WTC11 (cell line): ENCODE results near the gene ZAR1. TPM values are rescaled to one million over a fixed set of nuclear protein-coding genes. Genes with fewer than 3 reads are reported as not detected.

Source experiments
- ATAC-seq: fragments of 200-7000 bp; cut with Tn5 transposase; 2 replicates; pipeline ENCODE4 v1.10.0; 2021; ENCODE audit warnings: mild to moderate bottlenecking, moderate library complexity
- CTCF ChIA-PET: fragments of 300-600 bp; sonication (Branson Sonifier 250); formaldehyde crosslinking; loops from one replicate; lab custom pipeline; 2021; ENCODE audit warnings: antibody characterized with exemption; lab: Charles Lee
- POLR2A ChIA-PET: fragments of 350-600 bp; sonication (Branson Sonifier 250); formaldehyde crosslinking; loops from one replicate; lab custom pipeline; 2021; ENCODE audit warnings: antibody characterized with exemption; lab: Charles Lee
- DNase-seq: peaks from one replicate; pipeline ENCODE4 v3.0.0; 2021; ENCODE audit warnings: low spot score
- H3K27ac Mint-ChIP-seq: 2 replicates; pipeline ENCODE4 v1.8.0; 2021; ENCODE audit warnings: mixed read lengths
- H3K27me3 Mint-ChIP-seq: 2 replicates; pipeline ENCODE4 v1.8.0; 2021; ENCODE audit warnings: low read depth, mild to moderate bottlenecking, moderate library complexity, mixed read lengths
- H3K36me3 Mint-ChIP-seq: 2 replicates; pipeline ENCODE4 v1.8.0; 2021; ENCODE audit warnings: mixed read lengths
- H3K4me1 Mint-ChIP-seq: 2 replicates; pipeline ENCODE4 v1.8.0; 2022; ENCODE audit warnings: mixed read lengths
- H3K4me3 Mint-ChIP-seq: 2 replicates; pipeline ENCODE4 v1.8.0; 2021; ENCODE audit warnings: mild to moderate bottlenecking, moderate library complexity, mixed read lengths
- H3K9me3 Mint-ChIP-seq: 2 replicates; pipeline ENCODE4 v1.8.0; 2021; ENCODE audit warnings: mixed read lengths
- AFF4 ChIP-seq: sonication (generic); formaldehyde crosslinking; IDR thresholded peaks from 2 replicates; pipeline ENCODE4 v1.8.1; 2023; ENCODE audit warnings: mild to moderate bottlenecking, missing genetic modification reagents, borderline replicate concordance
- ELF4 ChIP-seq: sonication (generic); formaldehyde crosslinking; IDR thresholded peaks from 2 replicates; pipeline ENCODE4 v1.8.1; 2022; ENCODE audit warnings: low read depth, mild to moderate bottlenecking, moderate library complexity, missing genetic modification reagents
- ESRRA ChIP-seq: sonication (generic); formaldehyde crosslinking; IDR thresholded peaks from 2 replicates; pipeline ENCODE4 v1.8.1; 2022; ENCODE audit warnings: mild to moderate bottlenecking, missing genetic modification reagents, borderline replicate concordance
- FOXJ3 ChIP-seq: sonication (generic); formaldehyde crosslinking; IDR thresholded peaks from 2 replicates; pipeline ENCODE4 v1.9.0; 2021; ENCODE audit warnings: missing genetic modification reagents, mild to moderate bottlenecking, borderline replicate concordance
- GRHL2 ChIP-seq: fragments of 250-450 bp; sonication (Bioruptor Pico); IDR thresholded peaks from 2 replicates; pipeline ENCODE4 v1.8.0; 2022; ENCODE audit warnings: mild to moderate bottlenecking, moderate library complexity; ENCODE audit not compliant: insufficient replicate concordance, severe bottlenecking
- HMGA2 ChIP-seq: fragments of 250-450 bp; sonication (Bioruptor Pico); IDR thresholded peaks from 2 replicates; pipeline ENCODE4 v1.4.0; 2021; ENCODE audit warnings: mild to moderate bottlenecking, moderate library complexity
- IRF2 ChIP-seq: sonication (generic); formaldehyde crosslinking; IDR thresholded peaks from 2 replicates; pipeline ENCODE4 v1.8.0; 2022; ENCODE audit warnings: low read depth, missing genetic modification reagents, borderline replicate concordance
- MLX ChIP-seq: sonication (generic); formaldehyde crosslinking; IDR thresholded peaks from 2 replicates; pipeline ENCODE4 v1.8.1; 2023; ENCODE audit warnings: mild to moderate bottlenecking, missing genetic modification reagents, moderate library complexity
- NFYB ChIP-seq: sonication (generic); formaldehyde crosslinking; conservative IDR thresholded peaks from 2 replicates; pipeline ENCODE4 v1.8.0; 2022; ENCODE audit warnings: low read depth, missing genetic modification reagents
- NR1H2 ChIP-seq: sonication (generic); formaldehyde crosslinking; IDR thresholded peaks from 2 replicates; pipeline ENCODE4 v1.9.0; 2021; ENCODE audit warnings: mild to moderate bottlenecking, moderate library complexity, missing genetic modification reagents
- NR3C1 ChIP-seq: sonication (generic); formaldehyde crosslinking; conservative IDR thresholded peaks from 2 replicates; pipeline ENCODE4 v1.8.1; 2023; ENCODE audit warnings: low read depth, mild to moderate bottlenecking, missing genetic modification reagents
- SMAD3 ChIP-seq: sonication (generic); formaldehyde crosslinking; IDR thresholded peaks from 2 replicates; pipeline ENCODE4 v1.8.0; 2022; ENCODE audit warnings: missing genetic modification reagents, mild to moderate bottlenecking, borderline replicate concordance
- SP1 ChIP-seq: sonication (generic); formaldehyde crosslinking; conservative IDR thresholded peaks from 2 replicates; pipeline ENCODE4 v1.8.1; 2022; ENCODE audit warnings: missing genetic modification reagents
- TEAD1 ChIP-seq: sonication (generic); formaldehyde crosslinking; IDR thresholded peaks from 2 replicates; pipeline ENCODE4 v1.8.0; 2022; ENCODE audit warnings: mild to moderate bottlenecking, missing genetic modification reagents
- ZNF416 ChIP-seq: fragments of 250-450 bp; sonication (Bioruptor Pico); IDR thresholded peaks from 2 replicates; pipeline ENCODE4 v1.9.0; 2021; ENCODE audit warnings: mild to moderate bottlenecking, inconsistent platforms
- ZNF671 ChIP-seq: fragments of 250-450 bp; sonication (Bioruptor Pico); IDR thresholded peaks from 2 replicates; pipeline ENCODE4 v1.8.0; 2021; ENCODE audit warnings: mild to moderate bottlenecking
- total RNA-seq: library from RNA; stranded (reverse); gene quantifications from 3 replicates; pipeline ENCODE4 v1.2.3, GENCODE V29; 2021
- TF ChIP-seq, protein P1 (sequence below): sonication (generic); formaldehyde crosslinking; IDR thresholded peaks from 2 replicates; pipeline ENCODE4 v1.8.0; 2022; ENCODE audit warnings: missing genetic modification reagents
- TF ChIP-seq, protein P2 (sequence below): sonication (generic); formaldehyde crosslinking; IDR thresholded peaks from 2 replicates; pipeline ENCODE4 v1.8.0; 2023; ENCODE audit warnings: mild to moderate bottlenecking, missing genetic modification reagents
- TF ChIP-seq, protein P3 (sequence below): sonication (generic); formaldehyde crosslinking; IDR thresholded peaks from 2 replicates; pipeline ENCODE4 v1.8.0; 2022; ENCODE audit warnings: mild to moderate bottlenecking, missing genetic modification reagents

ZAR1 gene
- total RNA-seq, 1 experiment from 2014 or later = 1.4 TPM

DNA sequence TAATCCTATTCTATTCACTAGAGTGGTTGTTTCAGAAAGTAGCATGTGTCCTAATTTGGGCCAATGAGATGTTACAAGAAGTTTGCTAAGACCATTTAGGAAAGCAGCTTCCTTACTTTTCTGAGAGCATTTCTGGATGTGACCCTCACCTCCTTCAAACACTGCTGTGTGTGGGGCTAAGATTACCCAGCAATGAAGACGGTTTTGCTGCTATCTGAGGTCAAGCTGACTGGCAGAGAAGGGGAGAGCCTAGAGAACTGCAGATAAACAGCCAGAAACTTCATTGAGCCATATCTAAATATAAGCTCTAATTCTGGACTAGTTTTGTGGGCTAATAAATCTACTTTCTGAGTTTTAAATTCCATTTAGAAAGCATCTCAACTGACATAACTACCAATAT lies 36.4 kb downstream of the ZAR1 start:
- Mint-ChIP-seq H3K9me3 (no peaks in the 10 kb centered on the region), H3K4me3 (no peak overlapping the region), H3K36me3 (peaks cover 47% of the 10 kb centered on the region), H3K4me1 (no peaks in the 10 kb centered on the region), H3K27ac (no peak overlapping the region), H3K27me3 (no peaks in the 10 kb centered on the region)
- DNase-seq (no peak), ATAC-seq (no peak)
- ChIA-PET CTCF (interaction anchor here (1.6 kb wide), 1 partner anchor 20 kb away, joined by 4 read pairs; no protein-coding TSS in a partner anchor), POLR2A (no interaction called here)
- no peak for TF ChIP-seq FOXJ3
- TF ChIP-seq SP1 = no peak
- no peak for TF ChIP-seq GRHL2
- TF ChIP-seq NR1H2 = no peak
- no peak for TF ChIP-seq AFF4 (CRISPR knock-in tag)
- TF ChIP-seq, protein P1, sequence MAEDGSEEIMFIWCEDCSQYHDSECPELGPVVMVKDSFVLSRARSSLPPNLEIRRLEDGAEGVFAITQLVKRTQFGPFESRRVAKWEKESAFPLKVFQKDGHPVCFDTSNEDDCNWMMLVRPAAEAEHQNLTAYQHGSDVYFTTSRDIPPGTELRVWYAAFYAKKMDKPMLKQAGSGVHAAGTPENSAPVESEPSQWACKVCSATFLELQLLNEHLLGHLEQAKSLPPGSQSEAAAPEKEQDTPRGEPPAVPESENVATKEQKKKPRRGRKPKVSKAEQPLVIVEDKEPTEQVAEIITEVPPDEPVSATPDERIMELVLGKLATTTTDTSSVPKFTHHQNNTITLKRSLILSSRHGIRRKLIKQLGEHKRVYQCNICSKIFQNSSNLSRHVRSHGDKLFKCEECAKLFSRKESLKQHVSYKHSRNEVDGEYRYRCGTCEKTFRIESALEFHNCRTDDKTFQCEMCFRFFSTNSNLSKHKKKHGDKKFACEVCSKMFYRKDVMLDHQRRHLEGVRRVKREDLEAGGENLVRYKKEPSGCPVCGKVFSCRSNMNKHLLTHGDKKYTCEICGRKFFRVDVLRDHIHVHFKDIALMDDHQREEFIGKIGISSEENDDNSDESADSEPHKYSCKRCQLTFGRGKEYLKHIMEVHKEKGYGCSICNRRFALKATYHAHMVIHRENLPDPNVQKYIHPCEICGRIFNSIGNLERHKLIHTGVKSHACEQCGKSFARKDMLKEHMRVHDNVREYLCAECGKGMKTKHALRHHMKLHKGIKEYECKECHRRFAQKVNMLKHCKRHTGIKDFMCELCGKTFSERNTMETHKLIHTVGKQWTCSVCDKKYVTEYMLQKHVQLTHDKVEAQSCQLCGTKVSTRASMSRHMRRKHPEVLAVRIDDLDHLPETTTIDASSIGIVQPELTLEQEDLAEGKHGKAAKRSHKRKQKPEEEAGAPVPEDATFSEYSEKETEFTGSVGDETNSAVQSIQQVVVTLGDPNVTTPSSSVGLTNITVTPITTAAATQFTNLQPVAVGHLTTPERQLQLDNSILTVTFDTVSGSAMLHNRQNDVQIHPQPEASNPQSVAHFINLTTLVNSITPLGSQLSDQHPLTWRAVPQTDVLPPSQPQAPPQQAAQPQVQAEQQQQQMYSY (CRISPR knock-in tag) = no peak
- TF ChIP-seq IRF2 (CRISPR knock-in tag) = no peak
- no peak for TF ChIP-seq NR3C1 (CRISPR knock-in tag)
- TF ChIP-seq NFYB (CRISPR knock-in tag) = no peak
- TF ChIP-seq, protein P2, sequence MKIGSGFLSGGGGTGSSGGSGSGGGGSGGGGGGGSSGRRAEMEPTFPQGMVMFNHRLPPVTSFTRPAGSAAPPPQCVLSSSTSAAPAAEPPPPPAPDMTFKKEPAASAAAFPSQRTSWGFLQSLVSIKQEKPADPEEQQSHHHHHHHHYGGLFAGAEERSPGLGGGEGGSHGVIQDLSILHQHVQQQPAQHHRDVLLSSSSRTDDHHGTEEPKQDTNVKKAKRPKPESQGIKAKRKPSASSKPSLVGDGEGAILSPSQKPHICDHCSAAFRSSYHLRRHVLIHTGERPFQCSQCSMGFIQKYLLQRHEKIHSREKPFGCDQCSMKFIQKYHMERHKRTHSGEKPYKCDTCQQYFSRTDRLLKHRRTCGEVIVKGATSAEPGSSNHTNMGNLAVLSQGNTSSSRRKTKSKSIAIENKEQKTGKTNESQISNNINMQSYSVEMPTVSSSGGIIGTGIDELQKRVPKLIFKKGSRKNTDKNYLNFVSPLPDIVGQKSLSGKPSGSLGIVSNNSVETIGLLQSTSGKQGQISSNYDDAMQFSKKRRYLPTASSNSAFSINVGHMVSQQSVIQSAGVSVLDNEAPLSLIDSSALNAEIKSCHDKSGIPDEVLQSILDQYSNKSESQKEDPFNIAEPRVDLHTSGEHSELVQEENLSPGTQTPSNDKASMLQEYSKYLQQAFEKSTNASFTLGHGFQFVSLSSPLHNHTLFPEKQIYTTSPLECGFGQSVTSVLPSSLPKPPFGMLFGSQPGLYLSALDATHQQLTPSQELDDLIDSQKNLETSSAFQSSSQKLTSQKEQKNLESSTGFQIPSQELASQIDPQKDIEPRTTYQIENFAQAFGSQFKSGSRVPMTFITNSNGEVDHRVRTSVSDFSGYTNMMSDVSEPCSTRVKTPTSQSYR (CRISPR knock-in tag) = no peak
- TF ChIP-seq, protein P3, sequence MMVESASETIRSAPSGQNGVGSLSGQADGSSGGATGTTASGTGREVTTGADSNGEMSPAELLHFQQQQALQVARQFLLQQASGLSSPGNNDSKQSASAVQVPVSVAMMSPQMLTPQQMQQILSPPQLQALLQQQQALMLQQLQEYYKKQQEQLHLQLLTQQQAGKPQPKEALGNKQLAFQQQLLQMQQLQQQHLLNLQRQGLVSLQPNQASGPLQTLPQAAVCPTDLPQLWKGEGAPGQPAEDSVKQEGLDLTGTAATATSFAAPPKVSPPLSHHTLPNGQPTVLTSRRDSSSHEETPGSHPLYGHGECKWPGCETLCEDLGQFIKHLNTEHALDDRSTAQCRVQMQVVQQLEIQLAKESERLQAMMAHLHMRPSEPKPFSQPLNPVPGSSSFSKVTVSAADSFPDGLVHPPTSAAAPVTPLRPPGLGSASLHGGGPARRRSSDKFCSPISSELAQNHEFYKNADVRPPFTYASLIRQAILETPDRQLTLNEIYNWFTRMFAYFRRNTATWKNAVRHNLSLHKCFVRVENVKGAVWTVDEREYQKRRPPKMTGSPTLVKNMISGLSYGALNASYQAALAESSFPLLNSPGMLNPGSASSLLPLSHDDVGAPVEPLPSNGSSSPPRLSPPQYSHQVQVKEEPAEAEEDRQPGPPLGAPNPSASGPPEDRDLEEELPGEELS = no peak
- TF ChIP-seq ESRRA (CRISPR knock-in tag) = no peak
- no peak for TF ChIP-seq MLX
- no peak for TF ChIP-seq ELF4
- no peak for TF ChIP-seq ZNF671
- no peak for TF ChIP-seq ZNF416 (CRISPR knock-in tag)
- TF ChIP-seq TEAD1 = no peak
- no peak for TF ChIP-seq HMGA2 (CRISPR knock-in tag)
- TF ChIP-seq SMAD3 (CRISPR knock-in tag) = no peak
